HG03139 (cell line): Measurements from ENCODE around the gene KRTAP5-8.
"Not testable (repeated sequence)": the region's sequence is repeated elsewhere in the genome, so short reads cannot be mapped to it uniquely, and the experiment has no call there.

Experiments used
- ATAC-seq: cut with Tn5 transposase; IDR thresholded peaks from one replicate; pipeline ENCODE4 v1.9.1; 2021; ENCODE audit not compliant: unreplicated experiment

KRTAP5-8 gene

DNA sequence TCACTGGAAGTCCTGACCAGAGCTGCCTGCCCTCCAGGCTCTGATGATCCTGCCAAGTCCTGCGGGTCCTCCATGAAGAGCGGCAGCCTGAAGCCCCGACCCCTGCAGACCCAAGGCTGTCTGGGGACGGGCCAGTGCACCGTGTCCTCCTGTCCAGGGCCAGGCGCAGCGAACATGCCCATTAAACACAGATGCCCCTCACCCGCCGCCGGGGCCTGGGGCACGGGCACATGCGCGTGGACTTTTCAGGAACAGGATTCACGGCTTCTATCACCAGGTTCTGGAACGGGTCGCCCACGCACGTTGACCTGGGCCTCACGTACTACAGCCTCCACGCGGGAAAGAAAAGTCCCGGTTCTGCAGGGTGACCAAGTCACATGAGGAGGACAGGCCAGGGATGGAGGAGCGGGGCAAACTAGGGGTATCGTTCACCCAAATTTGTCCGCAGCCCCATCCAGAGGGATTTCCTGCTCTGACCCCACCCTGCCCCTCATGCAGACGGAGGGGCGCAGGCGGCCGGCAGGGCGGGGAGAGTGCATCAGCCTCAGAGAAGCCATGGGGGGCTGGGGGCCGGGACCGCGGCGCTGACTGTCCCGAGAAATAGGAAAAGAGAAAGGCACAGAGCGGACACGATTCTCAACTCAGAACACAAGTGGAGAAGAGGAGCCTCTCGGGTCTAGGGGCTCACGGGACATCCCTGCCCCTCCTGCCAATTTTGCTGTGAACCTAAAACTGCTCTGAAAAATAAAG lies 33.5 kb downstream of the KRTAP5-8 start:
- ATAC-seq: not testable (repeated sequence)

DNA sequence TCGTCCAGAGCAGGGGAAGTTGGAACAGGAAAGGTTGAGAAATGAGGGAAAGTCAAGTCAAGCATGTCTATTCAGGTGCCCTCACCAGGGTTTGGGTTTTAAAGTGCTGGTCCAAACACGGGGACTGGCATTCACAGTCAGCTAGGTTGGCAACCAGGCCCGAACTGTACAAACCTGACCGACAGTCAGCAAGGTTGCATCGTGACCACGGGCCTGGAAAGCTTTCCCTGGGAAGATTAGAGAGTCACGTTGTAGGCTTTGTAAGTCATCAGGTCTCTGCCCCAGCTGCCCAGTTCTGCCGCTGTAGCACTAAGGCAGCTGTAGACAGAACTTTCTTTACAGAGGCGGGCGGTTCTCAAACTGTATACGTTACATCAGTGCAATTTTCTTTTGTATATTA lies 35.0 kb downstream of the KRTAP5-8 start:
- ATAC-seq: no peak

DNA sequence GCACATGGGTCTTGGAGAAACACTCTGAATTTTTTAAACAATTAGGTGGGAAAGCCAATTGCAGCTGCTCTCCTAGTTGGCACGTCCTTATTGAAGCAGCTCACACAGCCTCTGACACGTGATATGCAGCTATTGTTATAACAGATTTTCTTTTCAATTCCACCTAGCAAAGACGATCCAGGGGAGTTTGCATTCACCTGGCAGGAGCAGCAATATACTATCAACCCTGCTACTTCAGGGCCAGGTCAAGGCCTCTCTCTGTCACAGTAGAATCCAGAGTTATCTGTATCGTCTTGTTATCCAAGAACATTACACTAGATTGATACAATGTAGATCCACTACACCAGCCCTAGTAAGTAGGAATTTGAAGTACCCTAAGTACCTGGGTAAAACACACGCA lies 36.6 kb downstream of the KRTAP5-8 start:
- ATAC-seq: no peak

DNA sequence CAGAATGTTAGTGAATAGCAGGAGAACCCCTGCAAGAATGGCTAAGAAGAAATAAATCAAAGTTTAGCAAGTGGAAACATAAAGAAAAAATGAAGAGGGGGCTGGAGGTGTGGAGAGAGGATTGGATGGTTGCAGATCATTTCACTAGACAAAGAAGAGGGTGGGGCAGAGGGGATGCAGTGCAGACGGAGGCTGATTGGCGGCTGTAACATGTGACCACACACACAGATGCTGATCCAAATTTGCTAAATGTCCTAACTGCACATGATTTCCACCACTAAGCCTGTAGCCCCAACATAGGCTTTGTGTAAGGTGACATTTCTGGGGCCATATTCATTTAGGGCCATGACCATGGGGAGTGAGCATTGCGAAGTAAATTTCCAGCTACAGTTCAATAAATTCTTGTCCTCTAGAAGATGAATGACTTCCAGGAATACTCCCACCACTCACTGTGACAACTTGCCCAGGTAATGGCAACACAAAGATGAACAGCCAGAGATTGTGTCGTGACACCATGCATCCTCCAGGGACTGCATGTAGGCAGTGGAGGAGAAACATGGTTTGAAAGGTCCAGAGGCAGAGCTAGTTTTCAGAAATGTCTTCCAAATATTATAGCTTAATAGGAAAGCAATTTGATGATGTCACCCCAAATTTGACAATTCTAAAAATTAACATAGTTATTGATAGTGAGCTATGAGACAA lies 38.0 kb downstream of the KRTAP5-8 start:
- no peak for ATAC-seq

- not testable (repeated sequence) for ATAC-seq
Observed at GRCh38 chr11:71576688-71577465, 39.1 kb downstream of the KRTAP5-8 start.

- no peak for ATAC-seq
Observed at GRCh38 chr11:71577469-71578004, 39.7 kb downstream of the KRTAP5-8 start.

DNA sequence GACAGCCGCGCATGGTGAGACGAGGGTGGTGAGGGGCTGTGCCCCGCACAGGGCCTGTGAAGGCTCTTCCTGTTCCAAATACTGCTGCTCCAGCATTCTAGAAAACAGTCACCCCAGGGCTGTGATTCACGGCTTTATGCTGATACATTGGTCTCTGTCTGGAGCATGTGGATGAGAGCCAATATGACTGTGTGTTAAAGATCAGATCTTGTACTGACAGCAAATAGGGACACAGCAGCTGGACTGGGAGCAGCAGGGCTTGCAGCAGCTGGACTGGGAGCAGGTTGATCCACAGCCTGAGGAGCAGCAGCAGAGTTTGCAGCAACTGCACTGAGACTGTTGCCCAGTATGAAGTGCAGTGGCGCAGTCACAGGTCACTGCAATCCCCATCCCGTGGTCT lies 41.7 kb downstream of the KRTAP5-8 start:
- ATAC-seq: not testable (repeated sequence)

- no peak for ATAC-seq
Observed at GRCh38 chr11:71580057-71581003, 42.5 kb downstream of the KRTAP5-8 start.

DNA sequence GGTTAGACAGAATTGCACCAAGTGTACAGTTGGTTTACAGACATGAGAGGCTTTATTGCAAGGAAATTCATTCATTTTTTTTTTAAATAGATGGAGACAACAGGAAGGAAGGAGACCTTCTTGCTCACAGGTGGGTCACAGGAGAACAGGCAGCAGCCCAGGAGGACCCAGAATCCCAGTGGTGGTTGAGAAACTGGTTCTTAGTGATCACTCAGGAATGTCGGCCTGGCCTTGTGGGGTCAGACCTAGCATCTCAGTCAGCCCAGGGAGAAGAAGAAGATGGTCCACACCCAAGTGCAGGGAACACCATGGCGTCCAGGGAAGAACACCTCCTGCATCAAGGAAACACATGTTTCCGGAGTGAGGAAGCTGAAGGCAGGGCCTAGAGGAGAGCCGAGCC lies 44.0 kb downstream of the KRTAP5-8 start:
- no peak for ATAC-seq

DNA sequence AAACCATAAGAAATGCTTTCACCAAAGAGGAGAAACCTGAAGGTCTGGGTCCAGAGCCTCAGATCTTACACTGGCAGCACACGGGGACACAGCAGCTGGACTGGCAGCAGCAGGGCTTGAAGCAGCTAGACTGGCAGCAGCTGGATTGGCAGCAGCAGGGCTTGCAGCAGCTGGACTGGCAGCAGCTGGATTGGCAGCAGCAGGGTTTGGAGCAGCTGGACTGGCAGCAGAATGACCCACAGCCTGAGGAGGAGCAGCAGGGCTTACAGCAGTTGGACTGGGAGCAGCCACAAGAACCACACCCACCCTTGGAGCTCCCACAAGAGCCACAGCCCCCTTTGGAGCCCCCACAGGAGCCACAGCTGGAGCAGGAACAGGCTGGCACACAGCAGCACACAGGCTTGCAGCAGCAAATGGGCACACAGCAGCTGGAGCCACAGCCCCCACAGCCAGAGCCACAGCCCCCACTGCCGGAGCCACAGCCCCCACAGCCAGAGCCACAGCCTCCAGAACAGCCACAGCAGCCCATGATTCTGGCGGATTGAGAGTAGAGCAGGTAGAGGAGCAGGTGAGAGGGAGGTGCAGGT lies 44.6 kb downstream of the KRTAP5-8 start, which contains the start of gene KRTAP5-11:
TSS of gene KRTAP5-11 (minus strand) at position 567 of the 587 bp plus-strand sequence. CDS start at position 529, 38 bp downstream.
- ATAC-seq: no peak

DNA sequence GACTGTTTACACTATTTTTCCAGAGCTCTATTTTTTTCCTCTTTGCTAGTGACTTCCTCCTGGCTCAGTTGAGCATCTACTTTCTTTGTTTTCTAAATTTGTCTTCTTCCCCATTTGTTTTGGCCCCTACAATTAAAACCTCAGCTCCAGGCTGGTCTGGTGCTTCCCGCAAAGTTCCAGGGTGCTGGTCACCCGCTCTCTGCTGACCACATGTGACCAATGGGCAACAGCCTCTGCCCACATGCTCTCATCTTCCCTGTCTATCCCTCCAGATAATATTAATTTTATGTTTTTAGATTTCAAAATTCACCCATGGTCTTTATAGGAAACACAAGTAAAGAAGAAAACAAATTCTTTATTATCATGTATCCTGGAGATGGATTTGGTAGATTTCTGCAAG lies 45.1 kb downstream of the KRTAP5-8 start:
- not testable (repeated sequence) for ATAC-seq

DNA sequence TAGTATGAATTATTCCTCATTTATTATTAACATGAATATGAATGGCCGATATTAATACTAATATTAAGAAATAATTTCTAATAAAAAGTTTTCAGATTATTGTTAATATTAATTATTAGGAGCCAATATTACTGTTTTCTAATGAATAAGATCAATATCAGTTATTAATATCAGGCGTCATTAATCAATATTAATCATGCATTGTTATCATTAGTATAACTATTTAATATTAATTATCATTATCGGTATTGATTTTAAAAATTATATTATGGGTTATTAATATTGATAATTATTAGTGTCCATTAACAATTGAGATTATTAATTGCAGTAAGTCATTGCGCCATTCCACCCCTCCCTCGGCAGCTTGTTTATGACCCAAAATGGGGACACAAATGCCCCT lies 47.8 kb downstream of the KRTAP5-8 start:
- ATAC-seq: not testable (repeated sequence)

DNA sequence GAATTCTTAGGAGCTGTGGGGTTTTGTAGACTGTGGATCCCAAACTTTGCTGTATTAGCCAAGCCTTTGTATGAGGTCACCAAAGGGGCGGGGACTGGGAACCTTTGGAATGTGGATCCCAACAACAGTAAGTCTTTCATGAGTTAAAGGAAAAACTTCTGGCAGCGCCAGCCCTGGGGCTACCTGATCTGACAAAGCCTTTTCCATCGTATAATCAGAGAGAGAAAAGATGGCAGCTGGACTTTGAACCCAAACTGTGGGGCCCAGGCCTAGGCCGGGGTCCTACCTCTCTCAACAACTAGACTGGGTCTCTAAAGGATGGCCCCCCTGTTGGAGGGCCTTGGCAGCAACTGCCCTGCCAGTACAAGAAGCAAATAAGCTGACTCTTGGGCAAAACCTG lies 50.5 kb downstream of the KRTAP5-8 start:
- ATAC-seq: not testable (repeated sequence)
